ENCODE data around the gene GRK4. TPM values are rescaled to one million over a fixed set of nuclear protein-coding genes. Genes with fewer than 3 reads are reported as not detected.

Gene GRK4
- total and polyA plus RNA-seq, 2 of the 4 experiments (the other 2 are of a cell fraction), result 1.6 to 2.2 TPM

GRCh38 chr4:2930758-2931511 is 32.4 kb upstream of the GRK4 start:
- ATAC-seq (ENCODE audit: low read depth) (no peak), DNase-seq (no peak)
- Histone ChIP-seq H2BK20ac (ENCODE audit: low read depth, low read length) (no peak overlapping the region), H3K18ac (ENCODE audit: low read depth, low read length) (no peak overlapping the region), H3K9me1 (ENCODE audit: insufficient read depth, low read length) (0 out of 2 replicates have a peak, but pooled peaks cover 1% of the 10 kb centered on the region), H4K8ac (ENCODE audit: low read depth in 2 of 2, low read length in 2 of 2) (no peak overlapping the region), H2AK5ac (ENCODE audit: low read depth, low read length) (no peak overlapping the region), H2BK5ac (ENCODE audit: low read depth, low read length, poor library complexity, severe bottlenecking) (no peak overlapping the region), H4K91ac (ENCODE audit: insufficient read depth, low read depth, low read length) (no peak overlapping the region), H3K23ac (ENCODE audit: low read depth, low read length) (no peak overlapping the region), H3K56ac (ENCODE audit: extremely low read depth, insufficient read depth, low read length) (no peak overlapping the region), H3K9me3 (ENCODE audit: control insufficient read depth, insufficient read depth, low read length) (no peaks in the 10 kb centered on the region), H3K79me1 (ENCODE audit: low read depth in 1 of 2, low read length in 2 of 2) (peaks cover 16 to 55% of the 10 kb centered on the region in 2 experiments; a peak in 3 of 4 replicates), H2BK120ac (ENCODE audit: low read depth, low read length) (no peak overlapping the region), H3K4me3 (ENCODE audit: insufficient read depth, low read depth, low read length) (no peak overlapping the region), H3K9ac (ENCODE audit: low read depth, low read length) (no peak overlapping the region), H3K4me1 (ENCODE audit: control insufficient read depth, insufficient read depth, low read length) (peaks cover 14% of the 10 kb centered on the region), H4K5ac (ENCODE audit: low read depth, low read length) (no peak overlapping the region), H4K20me1 (ENCODE audit: insufficient read depth, low read length) (peaks cover 28% of the 10 kb centered on the region), H3K4me2 (ENCODE audit: low read depth, low read length) (no peak overlapping the region), H2AFZ (replicated peaks; ENCODE audit: low read length, poor library complexity) (no peak overlapping the region), H3K27ac (ENCODE audit: insufficient read depth, low read length) (no peak overlapping the region), H3K4ac (ENCODE audit: low read depth, low read length) (no peak overlapping the region), H3K36me3 (ENCODE audit: control insufficient read depth, insufficient read depth, low read length) (peaks cover 62% of the 10 kb centered on the region), H3K27me3 (ENCODE audit: control insufficient read depth, insufficient read depth, low read length) (no peaks in the 10 kb centered on the region), H2AK9ac (replicated peaks; ENCODE audit: low read depth, low read length, poor library complexity) (no peak overlapping the region), H3K14ac (replicated peaks; ENCODE audit: low read depth, low read length) (no peak overlapping the region), H2BK15ac (ENCODE audit: low read depth, low read length) (no peak overlapping the region)
- intact Hi-C loops (cut with micrococcal nuclease), result loop anchor here (5.0 kb wide), 1 partner anchor 89 kb away; the partner anchor contains the start of gene ADD1
- TF ChIP-seq ELK1 (IDR thresholded peaks at IDR 0.05; ENCODE audit: borderline replicate concordance, low read depth, low read length) (no peak), MAZ (IDR thresholded peaks at IDR 0.05; ENCODE audit: borderline replicate concordance, low read depth, low read length) (no peak)
- ChIA-PET CTCF (no interaction called here), POLR2A (ENCODE audit: unreplicated experiment) (no interaction called here)
- in situ Hi-C loops (cut with MboI; ENCODE audit: low sequenced_read_pairs), result no loop called here
- WGBS, 2 experiments (ENCODE audit: extremely low coverage in 2 of 2, insufficient read length in 1 of 2), result 90% methylated on average over 16 of the region's 34 CpGs; no CpG with 5 or more reads in 1 of the 2 experiments
- dilution Hi-C loops (cut with HindIII; ENCODE audit: low sequenced_read_pairs, unreplicated experiment), result no loop called here
- TSS peak; percentile 88 for BruUV-seq (replicated peaks)
